Neuron (in vitro differentiated cells): ENCODE data around the gene AASDH.
"Not testable (repeated sequence)": the region's sequence is repeated elsewhere in the genome, so short reads cannot be mapped to it uniquely, and the experiment has no call there.

Source experiments
- H2AFZ ChIP-seq: one replicate; pipeline ENCODE4 v1.6.1; 2013; ENCODE audit warnings: low read depth, mild to moderate bottlenecking, inconsistent platforms, low read length, moderate library complexity
- H3K27me3 ChIP-seq: one replicate; pipeline ENCODE4 v1.6.1; 2013; ENCODE audit warnings: low read length; ENCODE audit not compliant: insufficient read depth
- H3K36me3 ChIP-seq: one replicate; pipeline ENCODE4 v1.6.1; 2013; ENCODE audit warnings: low read length; ENCODE audit not compliant: insufficient read depth
- H3K4me1 ChIP-seq: one replicate; pipeline ENCODE4 v1.6.1; 2013; ENCODE audit warnings: low read length; ENCODE audit not compliant: insufficient read depth
- H3K4me3 ChIP-seq: 2 replicates; pipeline ENCODE4 v1.5.1; 2013; ENCODE audit warnings: mild to moderate bottlenecking, low read length, moderate library complexity
- H3K9me3 ChIP-seq: one replicate; pipeline ENCODE4 v1.6.1; 2013; ENCODE audit warnings: low read length

The AASDH gene

GRCh38 chr4:56372774-56373173 is 14.5 kb downstream of the AASDH start:
- Histone ChIP-seq H3K9me3 (peaks cover 3% of the 10 kb centered on the region), H3K27me3 (no peaks in the 10 kb centered on the region)

GRCh38 chr4:56371426-56372220 is 15.7 kb downstream of the AASDH start:
- Histone ChIP-seq H3K4me3 (no peak overlapping the region), H2AFZ (no peak overlapping the region), H3K9me3 (peaks cover 3% of the 10 kb centered on the region), H3K27me3 (no peaks in the 10 kb centered on the region), H3K4me1 (no peaks in the 10 kb centered on the region), H3K36me3 (peaks cover 24% of the 10 kb centered on the region)

More at GRCh38 chr4:56372774-56373173, 14.5 kb downstream of the AASDH start:
- Histone ChIP-seq H3K4me1 (no peaks in the 10 kb centered on the region), H2AFZ (no peak overlapping the region), H3K4me3 (no peak overlapping the region), H3K36me3 (peaks cover 28% of the 10 kb centered on the region)

- peaks cover 24% of the 10 kb centered on the region for H3K36me3 ChIP-seq
- H3K9me3 ChIP-seq: peaks cover 3% of the 10 kb centered on the region
- no peaks in the 10 kb centered on the region for H3K4me1 ChIP-seq
- no peak overlapping the region for H3K4me3 ChIP-seq
- H2AFZ ChIP-seq: no peak overlapping the region
- no peaks in the 10 kb centered on the region for H3K27me3 ChIP-seq
Measured at GRCh38 chr4:56370377-56370776, 16.9 kb downstream of the AASDH start.

GRCh38 chr4:56362981-56363380 is 24.3 kb downstream of the AASDH start:
- not testable (repeated sequence) for H2AFZ ChIP-seq, H3K4me1 ChIP-seq, H3K36me3 ChIP-seq, H3K4me3 ChIP-seq, H3K27me3 ChIP-seq, H3K9me3 ChIP-seq

- Histone ChIP-seq H3K4me3 (no peak overlapping the region), H3K36me3 (peaks cover 22% of the 10 kb centered on the region), H3K27me3 (no peaks in the 10 kb centered on the region), H3K9me3 (peaks cover 8% of the 10 kb centered on the region), H3K4me1 (no peaks in the 10 kb centered on the region), H2AFZ (no peak overlapping the region)
Measured at GRCh38 chr4:56360071-56360470, 27.2 kb downstream of the AASDH start.

- Histone ChIP-seq H3K9me3 (peaks cover 4% of the 10 kb centered on the region), H2AFZ (no peak overlapping the region), H3K4me3 (no peak overlapping the region), H3K4me1 (no peaks in the 10 kb centered on the region), H3K27me3 (no peaks in the 10 kb centered on the region), H3K36me3 (peaks cover 30% of the 10 kb centered on the region)
Measured at GRCh38 chr4:56356650-56357049, 30.6 kb downstream of the AASDH start.

GRCh38 chr4:56348576-56348975 is 38.7 kb downstream of the AASDH start:
- H2AFZ ChIP-seq: no peak overlapping the region
- H3K4me3 ChIP-seq: no peak overlapping the region
- no peaks in the 10 kb centered on the region for H3K4me1 ChIP-seq
- no peaks in the 10 kb centered on the region for H3K9me3 ChIP-seq
- H3K36me3 ChIP-seq: peaks cover 30% of the 10 kb centered on the region
- no peaks in the 10 kb centered on the region for H3K27me3 ChIP-seq

- no peak overlapping the region for H2AFZ ChIP-seq
- H3K9me3 ChIP-seq: no peaks in the 10 kb centered on the region
- no peaks in the 10 kb centered on the region for H3K4me1 ChIP-seq
- no peaks in the 10 kb centered on the region for H3K27me3 ChIP-seq
- H3K36me3 ChIP-seq: peaks cover 23% of the 10 kb centered on the region
- H3K4me3 ChIP-seq: no peak overlapping the region
Measured at GRCh38 chr4:56345458-56345857, 41.8 kb downstream of the AASDH start.

GRCh38 chr4:56342746-56343145 is 44.5 kb downstream of the AASDH start:
- H3K9me3 ChIP-seq: peaks cover 4% of the 10 kb centered on the region
- no peak overlapping the region for H3K4me3 ChIP-seq
- H3K36me3 ChIP-seq: peaks cover 16% of the 10 kb centered on the region
- H2AFZ ChIP-seq: no peak overlapping the region
- H3K27me3 ChIP-seq: no peaks in the 10 kb centered on the region
- H3K4me1 ChIP-seq: no peaks in the 10 kb centered on the region

- Histone ChIP-seq H3K9me3 (no peaks in the 10 kb centered on the region), H3K36me3 (peaks cover 27% of the 10 kb centered on the region), H3K4me1 (peaks cover 7% of the 10 kb centered on the region), H3K27me3 (no peaks in the 10 kb centered on the region), H3K4me3 (no peak overlapping the region), H2AFZ (no peak overlapping the region)
Measured at GRCh38 chr4:56330691-56331090, 56.6 kb downstream of the AASDH start.

GRCh38 chr4:56326363-56326762 is 60.9 kb downstream of the AASDH start:
- no peak overlapping the region for H2AFZ ChIP-seq
- peaks cover 7% of the 10 kb centered on the region for H3K4me1 ChIP-seq
- H3K9me3 ChIP-seq: no peaks in the 10 kb centered on the region
- peaks cover 55% of the 10 kb centered on the region for H3K36me3 ChIP-seq
- no peak overlapping the region for H3K4me3 ChIP-seq
- H3K27me3 ChIP-seq: no peaks in the 10 kb centered on the region

- H3K9me3 ChIP-seq: no peaks in the 10 kb centered on the region
- no peak overlapping the region for H2AFZ ChIP-seq
- no peaks in the 10 kb centered on the region for H3K27me3 ChIP-seq
- H3K4me1 ChIP-seq: no peaks in the 10 kb centered on the region
- H3K36me3 ChIP-seq: peaks cover 57% of the 10 kb centered on the region
- H3K4me3 ChIP-seq: no peak overlapping the region
Measured at GRCh38 chr4:56324011-56324610, 63.2 kb downstream of the AASDH start.

- Histone ChIP-seq H3K4me1 (no peaks in the 10 kb centered on the region), H3K27me3 (no peaks in the 10 kb centered on the region), H2AFZ (no peak overlapping the region), H3K4me3 (no peak overlapping the region), H3K36me3 (peaks cover 61% of the 10 kb centered on the region), H3K9me3 (no peaks in the 10 kb centered on the region)
Measured at GRCh38 chr4:56323327-56323726, 64.0 kb downstream of the AASDH start.
